ENCODE data around the gene PCDH1. TPM values are rescaled to one million over a fixed set of nuclear protein-coding genes. Genes with fewer than 3 reads are reported as not detected.

The PCDH1 gene
- total and polyA plus RNA-seq, 11 donors = 10.2 to 106 (median 19.2) TPM

- WGBS, 4 donors = 0 to 1% (median 0%) methylated on average over 62 to 73 of the region's 73 CpGs
- peaks cover 0 to 40% (median 27%) of the 10 kb centered on the region in 12 donors for H3K4me1 ChIP-seq
Measured at GRCh38 chr5:141849415-141850243, 28.6 kb downstream of the PCDH1 start.

GRCh38 chr5:141848744-141849414, 29.3 kb downstream of the PCDH1 start:
- intact Hi-C loops (cut with DNase I) = loop anchor here in 4 of 10 donors (2.0 to 5.0 kb wide), 3 partner anchors 30 to 42 kb away; partner anchors contain the start of gene PCDH1 (in 2 of the 4)
- DNase-seq = peak in 3 of 5 donors; percentile 54 to 84 (median 55)

More at GRCh38 chr5:141849415-141850243, 28.6 kb downstream of the PCDH1 start:
- intact Hi-C loops (cut with DNase I) = loop anchor here in 6 of 10 donors (2.0 to 5.0 kb wide), 4 partner anchors 25 to 42 kb away; partner anchors contain the start of gene PCDH1 (in 2 of the 6)
- H3K27me3 ChIP-seq = no peaks in the 10 kb centered on the region
- ATAC-seq = peak; percentile 86 to 95 (median 91)
- no peaks in the 10 kb centered on the region for H3K9me3 ChIP-seq
- DNase-seq = peak; percentile 92 to 93 (median 93)
- TF ChIP-seq CTCF (IDR thresholded peaks at IDR 0.05) = peak in 3 of 12 donors; percentile 9 to 23 (median 10)
- peak in 1 of 2 donors; percentile 82 for TF ChIP-seq POLR2A (IDR thresholded peaks at IDR 0.05)
- peak overlapping the region; percentile 36 to 94 (median 74) for H3K4me3 ChIP-seq
- peak overlapping the region; percentile 76 to 99 (median 96) for H3K27ac ChIP-seq
- peaks cover 0 to 7% (median 0%) of the 10 kb centered on the region in 9 donors for H3K36me3 ChIP-seq

GRCh38 chr5:141846031-141846430, 32.2 kb downstream of the PCDH1 start:
- H3K4me1 ChIP-seq = peaks cover 7 to 61% (median 45%) of the 10 kb centered on the region in 12 donors
- peak in 2 of 5 donors; percentile 47 to 49 for DNase-seq
- 35 to 53% (median 42%) methylated on average over 10 of the region's 10 CpGs for WGBS, 4 donors
- no peaks in the 10 kb centered on the region for H3K9me3 ChIP-seq
- intact Hi-C loops (cut with DNase I) = loop anchor here in 4 of 10 donors (5.0 kb wide), 2 partner anchors 34 to 39 kb away; no protein-coding TSS in a partner anchor
- H3K27me3 ChIP-seq = no peaks in the 10 kb centered on the region
- no peaks in the 10 kb centered on the region for H3K36me3 ChIP-seq
- no peak overlapping the region for H3K4me3 ChIP-seq
- TF ChIP-seq POLR2A (IDR thresholded peaks at IDR 0.05) (no peak), CTCF (IDR thresholded peaks at IDR 0.05) (no peak)
- H3K27ac ChIP-seq = peak overlapping the region in 5 of 12 donors; percentile 2 to 33 (median 14)
- ATAC-seq = no peak

More at GRCh38 chr5:141848744-141849414, 29.3 kb downstream of the PCDH1 start:
- Histone ChIP-seq H3K4me1 (peaks cover 0 to 40% (median 27%) of the 10 kb centered on the region in 12 donors), H3K27me3 (no peaks in the 10 kb centered on the region), H3K9me3 (no peaks in the 10 kb centered on the region), H3K36me3 (peaks cover 0 to 4% (median 0%) of the 10 kb centered on the region in 9 donors), H3K27ac (peak overlapping the region; percentile 76 to 99 (median 96)), H3K4me3 (peak overlapping the region; percentile 36 to 94 (median 74))
- TF ChIP-seq CTCF (IDR thresholded peaks at IDR 0.05) (no peak), POLR2A (IDR thresholded peaks at IDR 0.05) (no peak)
- 10 to 15% (median 13%) methylated on average over 18 to 19 of the region's 19 CpGs for WGBS, 4 donors
- peak in 3 of 4 donors; percentile 34 to 59 (median 59) for ATAC-seq

Data from heart left ventricle (tissue), 16 donors.